IMR-90 (cell line): ENCODE results near the gene CAPN5.

ENCODE experiments used
- SMC3 ChIP-seq: fragments of 150-350 bp; IDR thresholded peaks from 2 replicates; pipeline ENCODE4 v1.6.1; 2016; ENCODE audit warnings: low read depth, mild to moderate bottlenecking, antibody characterized with exemption, low read length, moderate library complexity
- TF ChIP-seq, protein P1 (sequence below): conservative IDR thresholded peaks from 2 replicates; pipeline ENCODE4 v1.5.1; 2012; ENCODE audit warnings: mild to moderate bottlenecking, low read depth, low read length, improper control_type of control experiment

DNA sequence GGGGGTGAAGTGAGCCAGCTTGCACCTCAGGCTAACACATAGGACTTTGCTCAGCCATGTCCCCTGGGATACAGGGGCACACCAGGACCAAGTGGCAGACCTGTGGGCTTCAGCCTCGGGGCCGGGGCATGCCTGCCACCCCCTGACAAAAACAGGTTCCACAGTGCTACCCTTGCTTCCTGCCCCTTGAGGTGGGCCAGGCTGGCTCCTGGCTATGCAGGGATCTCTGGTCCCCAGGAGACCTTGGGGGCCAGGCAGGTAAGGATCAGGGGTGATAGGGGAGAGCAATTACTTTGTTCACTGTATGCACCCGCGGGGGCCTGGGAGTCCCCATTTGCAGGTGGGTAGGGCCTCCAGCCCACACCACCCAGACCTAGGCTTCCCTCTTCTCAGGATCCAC is 58.9 kb downstream of the CAPN5 start:
- TF ChIP-seq, protein P1, sequence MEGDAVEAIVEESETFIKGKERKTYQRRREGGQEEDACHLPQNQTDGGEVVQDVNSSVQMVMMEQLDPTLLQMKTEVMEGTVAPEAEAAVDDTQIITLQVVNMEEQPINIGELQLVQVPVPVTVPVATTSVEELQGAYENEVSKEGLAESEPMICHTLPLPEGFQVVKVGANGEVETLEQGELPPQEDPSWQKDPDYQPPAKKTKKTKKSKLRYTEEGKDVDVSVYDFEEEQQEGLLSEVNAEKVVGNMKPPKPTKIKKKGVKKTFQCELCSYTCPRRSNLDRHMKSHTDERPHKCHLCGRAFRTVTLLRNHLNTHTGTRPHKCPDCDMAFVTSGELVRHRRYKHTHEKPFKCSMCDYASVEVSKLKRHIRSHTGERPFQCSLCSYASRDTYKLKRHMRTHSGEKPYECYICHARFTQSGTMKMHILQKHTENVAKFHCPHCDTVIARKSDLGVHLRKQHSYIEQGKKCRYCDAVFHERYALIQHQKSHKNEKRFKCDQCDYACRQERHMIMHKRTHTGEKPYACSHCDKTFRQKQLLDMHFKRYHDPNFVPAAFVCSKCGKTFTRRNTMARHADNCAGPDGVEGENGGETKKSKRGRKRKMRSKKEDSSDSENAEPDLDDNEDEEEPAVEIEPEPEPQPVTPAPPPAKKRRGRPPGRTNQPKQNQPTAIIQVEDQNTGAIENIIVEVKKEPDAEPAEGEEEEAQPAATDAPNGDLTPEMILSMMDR: no peak
- no peak for TF ChIP-seq SMC3
